Heart left ventricle (tissue), 16 donors: ENCODE results near the gene ZNF613. TPM values are rescaled to one million over a fixed set of nuclear protein-coding genes. Genes with fewer than 3 reads are reported as not detected.
A peak's percentile ranks its signal among the peaks of the same experiment; 100 is the strongest.
"Not testable (repeated sequence)": the region's sequence is repeated elsewhere in the genome, so short reads cannot be mapped to it uniquely, and the experiment has no call there.

Experiments used
- ATAC-seq, 4 donors: fragments of 200-7000 bp; cut with Tn5 transposase; one replicate each; pipeline ENCODE4 v1.9.1; 2020 to 2022; ENCODE audit warnings: moderate library complexity in 4 of 4, mild to moderate bottlenecking in 3 of 4, moderate number of reproducible peaks in 1 of 4
- DNase-seq, 5 donors: peaks; one replicate each; pipeline ENCODE4 v3.0.0-alpha.2; 2020
- H3K27ac ChIP-seq, 12 donors: fragments of 200-600 bp; sonication (generic) in 4 of 12; one replicate each; pipeline versions ENCODE4 v1.5.0 to v1.8.0; 2016 to 2022; ENCODE audit warnings: mild to moderate bottlenecking in 2 of 12
- H3K27me3 ChIP-seq, 9 donors: fragments of 200-600 bp; sonication (generic) in 2 of 9; one replicate each; pipeline versions ENCODE4 v1.5.1 to v1.8.0; 2016 to 2022; ENCODE audit warnings: mild to moderate bottlenecking in 3 of 9
- H3K36me3 ChIP-seq, 9 donors: fragments of 200-600 bp; sonication (generic) in 2 of 9; one replicate each; pipeline versions ENCODE4 v1.5.0 to v1.8.0; 2018 to 2022; ENCODE audit warnings: mild to moderate bottlenecking in 2 of 9
- H3K4me1 ChIP-seq, 12 donors: fragments of 200-600 bp; sonication (generic) in 4 of 12; one replicate each; pipeline versions ENCODE4 v1.5.0 to v1.8.0; 2016 to 2022; ENCODE audit warnings: mild to moderate bottlenecking in 3 of 12
- H3K4me3 ChIP-seq, 12 donors: fragments of 200-600 bp; sonication (generic) in 4 of 12; one replicate each; pipeline versions ENCODE4 v1.5.0 to v1.8.0; 2017 to 2022; ENCODE audit warnings: mild to moderate bottlenecking in 9 of 12, moderate library complexity in 4 of 12
- H3K9me3 ChIP-seq, 12 donors: fragments of 200-600 bp; sonication (generic) in 4 of 12; one replicate each; pipeline versions ENCODE4 v1.5.0 to v1.8.0; 2016 to 2022; ENCODE audit warnings: mild to moderate bottlenecking in 1 of 12
- POLR2A ChIP-seq, 2 donors: fragments of 450-650 bp; IDR thresholded peaks; one replicate each; pipeline ENCODE4 v1.6.1; 2017; ENCODE audit warnings: antibody characterized with exemption in 2 of 2, mild to moderate bottlenecking in 2 of 2, moderate library complexity in 2 of 2
- WGBS, 4 donors: extraction: QIAGEN DNeasy Blood & Tissue Kit in 2 of 4; methylation state at CpG; one replicate each; pipeline versions ENCODE4 v1.1.5 to v1.1.7; 2013 to 2018; 5-methylcytosine and 5-hydroxymethylcytosine counted together
- intact Hi-C, 10 donors: fragments of 100-400 bp; cut with DNase I; formaldehyde crosslinking; loops; one replicate each; pipeline versions ENCODE4 v1.11.1 to v1.14.2; 2022
- polyA plus RNA-seq, 2 donors: library from polyadenylated mRNA; stranded (reverse); fragments of 200-250 nt; gene quantifications; one replicate each; pipeline ENCODE4 v1.2.3, GENCODE V29; 2013
- total RNA-seq, 9 donors: library from RNA; depleted of rRNA in 2 of 9; stranded (reverse); fragments of >200 nt in 2 of 9; fragmentation: NEBNext Ultra II Directional in 3 of 9; extraction: Animal tissue kit (Norgen Biotek cat#: 25700) in 3 of 9; gene quantifications; one replicate each; pipeline versions ENCODE4 v1.1.0 to v1.2.4, GENCODE V29; 2016 to 2023
- TF ChIP-seq, protein P1 (sequence below), 12 donors: fragments of 200-600 bp; sonication (generic) in 4 of 12; IDR thresholded peaks; one replicate each; pipeline versions ENCODE4 v1.5.0 to v1.8.0; 2018 to 2022; ENCODE audit warnings: antibody characterized with exemption in 12 of 12, mild to moderate bottlenecking in 5 of 12
- donor health status: ischemic (EF 13 %, LVEDD 7.1; RV severe dilation, severe dysfunction).
- donor health status: healthy with polysubstance abuse.
- donor health status: DM: no; HTN: yes; CAD: no.
- donor health status: DM: no; HTN: no; CAD: no.
- donor health status: ischemic (EF 25% LVEDD 6.9; RV normal size, moderate dysfunction).
- donor health status: ischemic (EF 25% LVEDD 5.7; RV mildly dilated, moderate dysfunction).
- donor health status: healthy.
- donor health status: DM: yes; HTN: yes; CAD: no.
- donor health status: ischemic (EF 35%, LVEDD 5.7; RV mildly dilated, moderate dysfunction).
- donor health status: nonischemic (EF 11% LVEDD 7.7; RV severe dilation, severe dysfunction).
- donor health status: DM: yes; HTN: yes; CAD: no.
- donor health status: PGD.
- donor health status: ischemic (EF 29% LVEDD 5.4; RV normal size, mild dysfunction).
- donor health status: nonischemic (EF 23%, LVEDD 6.1; RV moderate dilation, normal function).

ZNF613 gene
- total and polyA plus RNA-seq, 11 donors = 2.4 to 6.8 (median 4.3) TPM

GRCh38 chr19:51944798-51945552 is 17.7 kb downstream of the ZNF613 start:
- intact Hi-C loops = no loop called here
- 93 to 97% (median 95%) methylated on average over 7 of the region's 7 CpGs for WGBS, 4 donors
- Histone ChIP-seq H3K4me1 (no peaks in the 10 kb centered on the region), H3K27me3 (no peaks in the 10 kb centered on the region), H3K27ac (no peak overlapping the region), H3K4me3 (no peak overlapping the region), H3K9me3 (peaks cover 7 to 100% (median 85%) of the 10 kb centered on the region in 12 donors), H3K36me3 (peaks cover 30 to 64% (median 57%) of the 10 kb centered on the region in 9 donors)
- TF ChIP-seq, protein P1, sequence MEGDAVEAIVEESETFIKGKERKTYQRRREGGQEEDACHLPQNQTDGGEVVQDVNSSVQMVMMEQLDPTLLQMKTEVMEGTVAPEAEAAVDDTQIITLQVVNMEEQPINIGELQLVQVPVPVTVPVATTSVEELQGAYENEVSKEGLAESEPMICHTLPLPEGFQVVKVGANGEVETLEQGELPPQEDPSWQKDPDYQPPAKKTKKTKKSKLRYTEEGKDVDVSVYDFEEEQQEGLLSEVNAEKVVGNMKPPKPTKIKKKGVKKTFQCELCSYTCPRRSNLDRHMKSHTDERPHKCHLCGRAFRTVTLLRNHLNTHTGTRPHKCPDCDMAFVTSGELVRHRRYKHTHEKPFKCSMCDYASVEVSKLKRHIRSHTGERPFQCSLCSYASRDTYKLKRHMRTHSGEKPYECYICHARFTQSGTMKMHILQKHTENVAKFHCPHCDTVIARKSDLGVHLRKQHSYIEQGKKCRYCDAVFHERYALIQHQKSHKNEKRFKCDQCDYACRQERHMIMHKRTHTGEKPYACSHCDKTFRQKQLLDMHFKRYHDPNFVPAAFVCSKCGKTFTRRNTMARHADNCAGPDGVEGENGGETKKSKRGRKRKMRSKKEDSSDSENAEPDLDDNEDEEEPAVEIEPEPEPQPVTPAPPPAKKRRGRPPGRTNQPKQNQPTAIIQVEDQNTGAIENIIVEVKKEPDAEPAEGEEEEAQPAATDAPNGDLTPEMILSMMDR (IDR thresholded peaks at IDR 0.05) = no peak
- TF ChIP-seq POLR2A (IDR thresholded peaks at IDR 0.05) = no peak
- DNase-seq = no peak
- no peak for ATAC-seq

DNA sequence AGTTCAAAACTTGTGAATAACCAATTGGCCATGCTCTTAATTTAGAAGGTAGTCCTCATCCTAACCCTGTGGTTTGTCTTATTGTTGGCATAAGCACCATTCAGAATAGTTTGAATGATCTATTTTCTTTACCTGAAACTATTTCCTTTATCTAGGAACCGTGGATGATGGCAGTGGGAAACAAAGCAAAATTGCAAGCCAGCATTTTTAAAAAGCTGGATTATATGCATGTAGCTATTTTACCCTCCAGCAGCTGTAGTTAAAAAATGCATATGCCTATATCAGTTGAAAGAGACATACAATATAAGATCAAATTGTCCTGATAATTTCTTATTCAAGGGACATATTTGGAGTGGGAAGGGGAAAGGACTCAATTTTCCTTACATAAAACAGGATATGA is 19.3 kb downstream of the ZNF613 start:
- 88 to 100% (median 93%) methylated on average over 1 of the region's 1 CpG for WGBS, 4 donors
- H3K4me1 ChIP-seq = no peaks in the 10 kb centered on the region

GRCh38 chr19:51948975-51949374 is 21.7 kb downstream of the ZNF613 start:
- peak in 3 of 4 donors; percentile 57 to 76 (median 61) for ATAC-seq
- WGBS, 4 donors = 10 to 17% (median 12%) methylated on average over 25 of the region's 25 CpGs
- Histone ChIP-seq H3K9me3 (peaks cover 4 to 85% (median 49%) of the 10 kb centered on the region in 12 donors), H3K36me3 (peaks cover 13 to 24% (median 17%) of the 10 kb centered on the region in 9 donors), H3K4me1 (no peaks in the 10 kb centered on the region), H3K27ac (peak overlapping the region in 1 of 12 donors; percentile 20), H3K27me3 (no peaks in the 10 kb centered on the region), H3K4me3 (peak overlapping the region in 11 of 12 donors; percentile 4 to 62 (median 38))
- intact Hi-C loops = no loop called here
- TF ChIP-seq, protein P1 (IDR thresholded peaks at IDR 0.05) = no peak
- no peak for TF ChIP-seq POLR2A (IDR thresholded peaks at IDR 0.05)
- DNase-seq = peak; percentile 18 to 75 (median 57)

More for the DNA sequence above, 19.3 kb downstream of the ZNF613 start:
- no peaks in the 10 kb centered on the region for H3K27me3 ChIP-seq
- H3K36me3 ChIP-seq = peaks cover 17 to 47% (median 41%) of the 10 kb centered on the region in 9 donors
- no peak for TF ChIP-seq POLR2A (IDR thresholded peaks at IDR 0.05)
- TF ChIP-seq, protein P1 (IDR thresholded peaks at IDR 0.05) = no peak
- H3K9me3 ChIP-seq = peaks cover 7 to 100% (median 72%) of the 10 kb centered on the region in 12 donors
- no peak overlapping the region for H3K4me3 ChIP-seq
- intact Hi-C loops = no loop called here
- ATAC-seq (no peak), DNase-seq (no peak)
- no peak overlapping the region for H3K27ac ChIP-seq

- 73 to 85% (median 81%) methylated on average over 4 of the region's 4 CpGs for whole genome bisulfite sequencing, 4 donors
- ATAC-seq, intact Hi-C loops, H3K4me3 ChIP-seq, H3K27ac ChIP-seq, DNase-seq, H3K27me3 ChIP-seq, H3K36me3 ChIP-seq: not testable (repeated sequence)
- peaks cover 0 to 21% (median 0%) of the 10 kb centered on the region in 12 donors for H3K4me1 ChIP-seq
- H3K9me3 ChIP-seq = peaks cover 0 to 62% (median 2%) of the 10 kb centered on the region in 12 donors
These were observed 30.6 kb downstream of the ZNF613 start for GRCh38 chr19:51957846-51958245.
